ENCODE data around the gene ITFG2.
"Not testable (repeated sequence)": the region's sequence is repeated elsewhere in the genome, so short reads cannot be mapped to it uniquely, and the experiment has no call there.

The ITFG2 gene

DNA sequence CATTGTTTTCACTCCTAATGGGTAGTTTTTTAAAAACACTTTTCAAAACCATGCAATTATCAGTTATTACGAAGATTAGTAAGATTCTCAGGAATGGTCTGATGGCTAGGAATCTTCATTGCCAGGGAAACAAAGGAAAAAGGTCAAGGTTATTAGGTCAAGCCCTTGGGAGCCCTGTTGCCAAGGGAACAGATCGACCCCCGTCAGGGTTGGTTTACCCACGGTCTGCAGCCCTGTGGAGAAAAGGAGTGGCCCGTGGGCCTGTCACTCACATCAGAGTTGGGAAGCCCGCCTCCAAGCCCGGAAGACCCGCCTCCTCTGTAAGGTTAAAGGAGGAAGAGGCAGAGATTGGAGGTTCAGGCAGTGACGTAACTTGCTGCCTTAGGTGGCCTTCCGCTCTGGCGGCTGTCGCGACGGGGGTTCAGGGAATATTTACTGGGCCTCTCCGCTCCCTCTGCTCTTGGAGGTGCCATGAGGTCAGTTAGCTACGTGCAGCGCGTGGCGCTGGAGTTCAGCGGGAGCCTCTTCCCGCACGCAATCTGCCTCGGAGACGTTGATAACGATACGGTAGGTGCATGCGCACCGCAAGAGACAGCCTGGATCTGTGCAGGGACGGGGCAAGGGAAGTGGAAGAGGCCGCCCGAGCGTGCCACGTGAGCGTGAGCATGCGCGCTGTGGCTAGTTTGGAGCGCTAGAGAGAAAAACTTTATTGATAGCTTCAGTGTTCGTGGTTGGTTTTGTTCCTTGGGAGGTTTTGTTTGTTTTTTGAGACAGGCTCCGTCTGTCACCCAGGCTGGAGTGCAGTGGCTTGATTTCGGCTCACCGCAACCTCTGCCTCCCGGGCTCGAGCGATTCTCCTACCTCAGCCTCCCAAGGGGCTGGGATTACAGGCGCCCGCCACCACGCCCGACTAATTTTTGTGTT is at the start of gene ITFG2:
Gene ITFG2, plus strand, starts transcription at position 379 of the 924 bp plus-strand sequence. Its CDS starts 93 bp downstream, at position 472.
- peak; percentile 99 for DNase-seq

- DNase-seq = no peak
Observed at GRCh38 chr12:2764398-2764797, 48.1 kb upstream of the ITFG2 start.

GRCh38 chr12:2765052-2765451 is 47.4 kb upstream of the ITFG2 start:
- DNase-seq = no peak

DNA sequence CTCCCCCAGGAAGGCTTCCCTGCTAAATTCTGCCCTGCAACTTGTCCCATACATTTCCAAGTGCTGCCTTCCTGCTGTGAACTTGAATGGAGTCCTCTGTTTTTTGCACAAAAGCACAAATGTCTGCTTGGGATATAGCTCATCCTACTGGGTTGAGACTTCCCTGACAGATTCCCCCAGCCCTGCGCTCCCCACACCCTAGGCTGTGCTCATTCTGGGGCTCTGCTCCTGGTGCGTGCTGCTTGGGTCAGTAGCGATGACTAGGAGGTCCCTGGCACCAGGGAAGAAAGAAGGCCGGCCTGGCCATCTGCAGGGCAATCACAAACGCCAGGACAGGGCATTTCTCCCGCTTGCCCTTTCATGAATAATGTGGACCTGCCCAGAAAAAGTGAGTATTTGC is 46.9 kb upstream of the ITFG2 start:
- DNase-seq = no peak

- no peak for DNase-seq
Observed at GRCh38 chr12:2768224-2768961, 44.1 kb upstream of the ITFG2 start.

DNA sequence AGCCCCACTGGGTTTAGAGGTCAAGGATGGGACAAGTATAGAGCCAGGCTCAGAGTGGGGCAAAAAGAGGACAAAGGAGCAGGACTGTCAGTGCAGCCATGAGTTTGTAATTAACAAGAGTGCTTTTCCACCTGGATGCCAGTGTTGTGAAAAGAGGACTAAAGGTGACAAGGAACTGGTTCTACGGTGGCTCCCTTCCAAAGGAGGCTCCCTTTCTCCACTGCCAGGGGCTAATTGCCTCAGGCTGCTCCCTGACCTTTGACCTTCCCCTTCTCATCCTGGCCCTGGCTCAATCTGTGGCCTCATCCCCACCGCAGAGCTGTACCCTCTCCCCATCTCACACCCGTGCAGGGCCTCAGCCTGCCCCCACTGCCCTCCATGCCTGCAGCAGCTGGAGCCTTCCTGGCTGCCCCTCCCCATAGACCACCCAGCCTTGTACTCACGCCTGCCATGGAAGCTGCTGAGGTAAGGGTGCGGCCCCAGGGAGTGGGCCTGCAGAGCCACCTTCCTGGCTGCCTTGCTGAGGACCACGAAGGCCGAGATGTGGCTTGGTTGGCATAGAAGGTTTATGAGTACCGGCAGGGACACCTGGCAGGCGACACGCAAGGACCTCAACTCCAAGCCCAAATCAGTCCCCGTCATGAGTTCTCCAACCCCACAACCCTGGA is 42.5 kb upstream of the ITFG2 start:
- DNase-seq = no peak

- not testable (repeated sequence) for DNase-seq
Observed at GRCh38 chr12:2770544-2770943, 41.9 kb upstream of the ITFG2 start.

DNA sequence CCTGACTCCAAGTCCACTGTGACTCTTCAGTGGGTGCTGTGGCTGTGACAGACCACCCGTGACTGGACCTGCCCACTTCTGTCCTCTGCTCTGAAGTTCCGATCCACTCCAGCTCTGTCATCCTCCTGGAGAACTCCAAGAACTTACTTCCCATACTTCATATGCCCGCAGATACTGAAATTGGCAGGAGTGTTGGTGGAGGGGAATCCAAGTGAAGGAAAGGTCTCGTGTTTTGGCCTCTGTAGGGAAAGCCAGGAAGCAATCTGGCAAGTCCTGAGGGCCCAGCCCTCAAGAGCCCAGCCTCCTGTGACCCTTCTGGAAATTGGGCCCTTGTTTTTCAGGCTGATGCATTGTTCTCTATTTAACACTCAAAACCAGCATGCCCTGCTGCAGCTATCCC is 40.1 kb upstream of the ITFG2 start:
- no peak for DNase-seq

DNA sequence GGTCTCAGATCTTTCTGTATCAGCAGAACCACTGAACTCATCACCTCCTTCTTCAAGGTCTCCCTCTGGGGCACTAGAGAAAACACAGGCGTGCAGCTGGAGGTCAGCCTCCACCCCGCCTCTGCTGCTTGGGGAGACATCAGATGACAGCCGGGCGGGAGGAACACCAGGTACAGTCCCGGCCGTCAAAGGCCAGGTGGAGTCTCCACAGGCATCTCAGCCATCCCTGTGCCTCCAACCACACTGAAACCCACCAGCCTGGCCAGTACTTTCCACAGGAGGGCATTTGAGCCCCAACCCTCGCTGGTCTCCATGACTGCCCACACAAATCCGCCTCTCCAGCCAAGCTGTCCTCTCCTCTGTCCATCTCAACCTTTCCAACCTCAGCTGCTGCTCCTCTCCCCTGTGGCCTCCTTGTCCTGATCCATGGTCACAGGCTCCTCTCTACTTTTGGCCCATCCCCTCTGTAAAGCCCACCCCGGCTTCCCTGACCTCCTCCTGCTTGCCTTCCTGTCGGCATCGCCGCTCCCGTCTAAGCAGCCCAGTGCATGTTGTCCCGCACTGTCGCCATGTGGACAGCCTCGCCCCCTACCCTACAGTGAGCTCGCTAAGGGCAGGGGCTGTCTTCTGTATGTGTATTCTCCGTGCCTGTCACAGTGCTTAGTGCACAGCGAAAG is 39.1 kb upstream of the ITFG2 start:
- DNase-seq = no peak

DNA sequence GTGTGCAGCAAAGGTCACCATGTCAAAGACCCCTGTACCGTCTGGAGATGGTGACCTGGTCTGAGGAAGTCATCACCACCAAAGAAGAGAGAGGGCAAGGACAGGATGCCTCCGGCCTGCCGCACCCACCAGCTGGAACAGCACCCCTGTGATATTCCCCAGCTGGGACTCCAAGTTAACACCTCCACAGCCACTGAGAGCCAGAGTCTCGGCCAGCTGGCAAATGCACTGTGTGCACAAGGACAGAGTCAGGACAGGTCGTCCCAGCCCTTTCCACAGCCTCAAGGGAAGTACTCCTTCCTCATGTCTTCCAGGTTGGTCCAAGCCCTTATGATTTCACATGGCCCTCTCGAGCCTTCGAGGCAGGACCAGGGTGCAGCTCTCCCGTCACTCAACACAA is 37.0 kb upstream of the ITFG2 start:
- no peak for DNase-seq

- DNase-seq = no peak
Observed at GRCh38 chr12:2776129-2776806, 36.2 kb upstream of the ITFG2 start.

- no peak for DNase-seq
Observed at GRCh38 chr12:2779281-2779680, 33.2 kb upstream of the ITFG2 start.

DNA sequence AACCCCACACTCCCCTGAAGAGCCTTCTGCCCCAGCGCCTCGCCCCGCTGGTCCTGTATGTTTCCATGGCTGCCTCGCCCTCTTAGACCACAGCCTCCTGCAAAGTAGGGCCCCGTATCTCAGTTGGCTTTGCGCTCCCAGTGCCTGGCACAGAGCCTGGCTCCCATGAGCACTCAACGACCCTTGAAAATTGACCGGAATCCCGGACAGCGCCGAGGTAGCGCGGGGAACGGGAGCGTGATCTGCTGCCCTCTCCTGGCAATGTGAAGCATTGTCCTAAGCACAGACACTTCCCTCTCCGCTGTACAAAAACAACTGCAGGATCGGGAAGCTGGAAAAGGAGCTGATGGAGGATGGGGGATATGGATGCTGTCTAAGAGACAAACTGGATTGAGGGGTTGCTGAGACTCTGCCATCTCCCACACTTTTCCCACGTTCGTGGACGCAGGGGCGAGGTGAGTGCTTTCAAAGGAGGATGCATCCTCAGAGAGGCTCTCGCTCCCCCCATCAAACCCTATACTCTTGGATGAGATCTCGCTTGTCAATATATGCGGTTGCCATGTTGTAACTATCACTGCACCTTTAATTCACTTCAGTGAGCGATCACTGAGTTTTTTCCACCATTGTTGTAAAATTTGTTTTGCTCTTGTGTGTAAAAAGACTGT is 28.4 kb upstream of the ITFG2 start:
- DNase-seq = peak; percentile 41

DNA sequence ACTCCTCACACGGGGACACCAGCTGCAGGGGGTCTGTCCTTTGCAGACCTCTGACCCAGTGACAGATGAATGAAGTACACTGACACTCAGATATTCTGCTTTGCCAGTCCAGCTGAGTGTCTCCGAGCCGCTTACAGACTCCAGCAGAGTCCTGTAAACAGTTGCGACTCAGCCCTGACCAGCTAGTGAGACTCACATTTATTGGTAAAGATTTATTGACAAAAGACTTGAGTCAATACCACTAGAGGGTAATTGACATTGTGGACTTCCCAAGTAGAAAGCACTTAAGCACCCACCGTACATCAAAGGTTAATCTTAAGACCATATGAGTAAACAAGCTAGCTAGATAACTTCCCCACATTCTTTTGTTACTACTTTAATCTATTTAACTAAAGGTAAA is 27.5 kb upstream of the ITFG2 start:
- DNase-seq = no peak

- DNase-seq = no peak
Observed at GRCh38 chr12:2791089-2791488, 21.4 kb upstream of the ITFG2 start.

- DNase-seq = no peak
Observed at GRCh38 chr12:2792671-2793500, 19.6 kb upstream of the ITFG2 start.

DNA sequence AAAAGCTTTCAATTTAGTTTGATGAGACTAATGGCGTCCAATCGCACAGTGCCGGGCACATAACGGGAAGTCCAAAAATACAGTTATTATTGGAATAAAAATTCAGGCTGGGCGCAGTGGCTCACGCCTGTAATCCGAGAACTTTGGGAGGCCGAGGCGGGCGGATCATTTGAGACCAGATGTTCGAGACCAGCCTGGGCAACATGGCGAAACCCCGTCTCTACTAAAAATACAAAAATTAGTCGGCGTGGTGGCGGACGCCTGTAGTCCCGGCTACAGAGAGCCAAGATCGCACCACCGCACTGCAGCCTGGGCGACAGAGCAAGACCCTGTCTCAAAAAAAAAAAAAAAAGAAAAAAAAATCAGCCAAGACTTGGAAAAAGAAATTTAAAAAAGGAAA is 18.9 kb upstream of the ITFG2 start:
- DNase-seq = no peak

DNA sequence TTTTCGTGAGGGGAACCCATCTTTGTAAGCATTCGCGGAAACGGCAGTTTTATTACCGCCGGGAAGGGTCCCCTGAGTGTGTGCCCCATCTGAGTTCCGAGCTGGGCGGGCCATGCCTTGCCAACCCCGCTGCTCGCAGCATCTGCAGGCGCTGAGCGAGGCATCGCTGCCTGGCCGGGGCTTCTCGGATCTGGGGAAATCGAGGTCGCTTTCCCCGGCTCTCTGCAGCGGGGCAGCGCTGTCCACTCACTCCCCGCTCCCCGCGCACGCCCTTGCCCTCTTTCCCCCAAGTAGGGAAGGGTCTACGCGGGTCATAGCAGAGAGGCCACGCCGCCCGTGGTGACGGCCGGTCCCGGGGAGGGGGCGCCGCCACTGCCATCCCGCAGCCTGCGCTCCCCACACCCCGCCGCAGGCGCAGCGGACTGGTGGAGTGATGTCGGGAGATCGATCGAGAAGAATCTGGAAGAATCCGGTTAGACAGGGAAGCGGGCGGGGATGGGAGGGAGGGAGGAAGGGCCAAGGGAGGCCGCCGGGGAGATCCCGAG is 18.2 kb upstream of the ITFG2 start:
- DNase-seq = no peak

DNA sequence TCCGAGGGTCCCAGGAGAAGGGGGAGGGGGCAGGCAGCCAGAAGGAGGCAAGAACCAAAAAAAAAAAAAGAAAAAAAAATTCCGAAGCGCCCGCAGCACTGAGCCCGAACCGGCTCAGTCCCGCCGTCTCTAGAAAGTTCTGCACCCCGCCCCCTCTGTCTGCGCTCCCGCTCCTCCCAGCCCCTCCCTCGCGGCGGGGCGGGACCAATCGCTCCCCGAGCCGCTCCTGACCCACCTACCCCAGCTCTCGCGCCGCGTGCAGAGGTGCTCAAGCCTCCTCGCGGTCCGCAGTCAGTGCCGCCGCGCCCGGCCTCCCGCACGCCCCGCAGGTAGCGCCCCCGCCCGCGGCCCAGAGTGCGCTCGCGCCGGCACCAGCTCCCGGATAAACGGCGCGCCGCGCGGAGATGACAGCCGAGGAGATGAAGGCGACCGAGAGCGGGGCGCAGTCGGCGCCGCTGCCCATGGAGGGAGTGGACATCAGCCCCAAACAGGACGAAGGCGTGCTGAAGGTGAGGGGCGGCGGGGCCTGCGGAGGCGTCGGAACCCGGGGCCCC is 17.7 kb upstream of the ITFG2 start, which contains the start of gene FKBP4:
Gene FKBP4, plus strand, starts transcription at position 235 of the 554 bp plus-strand sequence. Its CDS starts 170 bp downstream, at position 405.
- DNase-seq = peak; percentile 81

Data from fibroblast of upper back skin (primary cell).